ENCODE results near the gene CYB561A3. TPM values are rescaled to one million over a fixed set of nuclear protein-coding genes. Genes with fewer than 3 reads are reported as not detected.
A peak's percentile ranks its signal among the peaks of the same experiment; 100 is the strongest.

Gene CYB561A3
- total and polyA plus RNA-seq, 2 of the 13 experiments (the other 11 are each of a cell fraction or from before 2014, with no cell fraction given) = 11.4 to 14.9 TPM

DNA sequence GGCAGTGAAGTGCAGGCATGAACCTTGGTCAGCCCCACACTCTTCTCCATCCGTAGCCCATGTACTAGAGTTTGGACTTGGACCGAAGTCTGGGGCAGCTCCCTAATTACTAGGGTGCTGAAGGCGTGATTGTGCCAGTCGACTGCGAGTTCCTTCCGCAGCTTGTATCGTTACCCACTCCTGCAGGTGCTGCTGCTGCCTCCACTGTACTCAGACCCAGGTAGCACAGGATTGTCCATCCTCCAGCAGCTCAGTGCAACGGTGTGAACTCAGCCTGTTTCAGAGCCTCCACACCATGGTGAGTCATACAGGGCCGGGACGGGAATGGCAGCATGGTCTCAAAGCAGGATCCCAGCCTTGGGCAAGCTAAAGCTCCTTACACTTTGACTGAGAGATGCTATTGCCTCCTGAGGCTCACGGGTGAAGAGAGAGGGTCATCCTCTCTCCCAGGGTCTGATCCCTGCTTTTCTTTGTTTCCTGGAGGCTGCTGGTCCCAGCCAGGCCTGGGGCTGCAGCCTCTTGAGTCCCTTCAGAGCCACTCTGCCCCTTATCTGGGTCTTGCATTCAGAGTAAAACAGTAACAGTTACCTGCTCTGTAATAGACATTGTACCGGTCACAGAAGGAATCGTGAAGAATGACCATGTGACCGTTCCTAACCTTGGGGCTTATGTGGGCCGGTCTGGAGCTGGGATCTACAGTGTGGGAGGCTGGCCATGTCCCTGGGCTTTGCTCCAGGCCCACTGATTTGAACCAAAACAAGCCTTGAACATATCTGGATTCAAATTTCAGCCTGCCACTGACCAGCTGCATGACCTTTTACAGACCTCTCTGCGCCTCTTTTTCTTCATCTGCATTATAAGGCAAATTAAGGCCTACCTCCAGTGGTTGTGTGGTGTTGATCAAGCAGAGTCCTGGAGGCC lies 27.0 kb downstream of the CYB561A3 start (continued):
- TF ChIP-seq GFI1 (CRISPR knock-in tag; IDR thresholded peaks at IDR 0.05; ENCODE audit: borderline replicate concordance) (peak; percentile 53; the same call in 1 of the 2 replicates), ZNF180 (CRISPR knock-in tag; IDR thresholded peaks at IDR 0.05; ENCODE audit: borderline replicate concordance, low read depth) (no peak), ZNF775 (CRISPR knock-in tag; IDR thresholded peaks at IDR 0.05; ENCODE audit: borderline replicate concordance) (no peak), ZFY (CRISPR knock-in tag; IDR thresholded peaks at IDR 0.05) (peak; percentile 69), ZBTB43 (CRISPR knock-in tag; conservative IDR thresholded peaks at IDR 0.05) (no peak), ZNF30 (CRISPR knock-in tag; IDR thresholded peaks at IDR 0.05) (no peak; the same call in 1 of the 2 replicates), RBM39 (IDR thresholded peaks at IDR 0.05; ENCODE audit: low read depth, low read length, poor library complexity, severe bottlenecking) (no peak), FLYWCH1 (CRISPR knock-in tag; IDR thresholded peaks at IDR 0.05) (no peak), PITX1 (CRISPR knock-in tag; IDR thresholded peaks at IDR 0.05) (peak; percentile 40; the same call in 1 of the 2 replicates), IRF1 (CRISPR knock-in tag; IDR thresholded peaks at IDR 0.05; ENCODE audit: low read depth) (no peak), ZNF773 (CRISPR knock-in tag; IDR thresholded peaks at IDR 0.05; ENCODE audit: borderline replicate concordance) (no peak), ZSCAN21 (CRISPR knock-in tag; IDR thresholded peaks at IDR 0.05; ENCODE audit: borderline replicate concordance) (peak; percentile 77), MAFG (CRISPR knock-in tag; IDR thresholded peaks at IDR 0.05) (no peak), SALL1 (CRISPR knock-in tag; IDR thresholded peaks at IDR 0.05) (peak; percentile 77), CC2D1A (CRISPR knock-in tag; IDR thresholded peaks at IDR 0.05) (no peak)
- TF ChIP-seq, protein P1, sequence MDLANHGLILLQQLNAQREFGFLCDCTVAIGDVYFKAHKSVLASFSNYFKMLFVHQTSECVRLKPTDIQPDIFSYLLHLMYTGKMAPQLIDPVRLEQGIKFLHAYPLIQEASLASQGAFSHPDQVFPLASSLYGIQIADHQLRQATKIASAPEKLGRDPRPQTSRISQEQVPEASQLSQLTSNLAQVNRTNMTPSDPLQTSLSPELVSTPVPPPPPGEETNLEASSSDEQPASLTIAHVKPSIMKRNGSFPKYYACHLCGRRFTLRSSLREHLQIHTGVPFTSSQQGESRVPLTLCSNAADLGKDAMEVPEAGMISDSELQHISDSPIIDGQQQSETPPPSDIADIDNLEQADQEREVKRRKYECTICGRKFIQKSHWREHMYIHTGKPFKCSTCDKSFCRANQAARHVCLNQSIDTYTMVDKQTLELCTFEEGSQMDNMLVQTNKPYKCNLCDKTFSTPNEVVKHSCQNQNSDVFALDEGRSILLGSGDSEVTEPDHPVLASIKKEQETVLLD (CRISPR knock-in tag; IDR thresholded peaks at IDR 0.05; ENCODE audit: low read depth) = 0 out of 2 replicates have a peak, but pooled peaks have one; percentile 31
- TF ChIP-seq, protein P2, sequence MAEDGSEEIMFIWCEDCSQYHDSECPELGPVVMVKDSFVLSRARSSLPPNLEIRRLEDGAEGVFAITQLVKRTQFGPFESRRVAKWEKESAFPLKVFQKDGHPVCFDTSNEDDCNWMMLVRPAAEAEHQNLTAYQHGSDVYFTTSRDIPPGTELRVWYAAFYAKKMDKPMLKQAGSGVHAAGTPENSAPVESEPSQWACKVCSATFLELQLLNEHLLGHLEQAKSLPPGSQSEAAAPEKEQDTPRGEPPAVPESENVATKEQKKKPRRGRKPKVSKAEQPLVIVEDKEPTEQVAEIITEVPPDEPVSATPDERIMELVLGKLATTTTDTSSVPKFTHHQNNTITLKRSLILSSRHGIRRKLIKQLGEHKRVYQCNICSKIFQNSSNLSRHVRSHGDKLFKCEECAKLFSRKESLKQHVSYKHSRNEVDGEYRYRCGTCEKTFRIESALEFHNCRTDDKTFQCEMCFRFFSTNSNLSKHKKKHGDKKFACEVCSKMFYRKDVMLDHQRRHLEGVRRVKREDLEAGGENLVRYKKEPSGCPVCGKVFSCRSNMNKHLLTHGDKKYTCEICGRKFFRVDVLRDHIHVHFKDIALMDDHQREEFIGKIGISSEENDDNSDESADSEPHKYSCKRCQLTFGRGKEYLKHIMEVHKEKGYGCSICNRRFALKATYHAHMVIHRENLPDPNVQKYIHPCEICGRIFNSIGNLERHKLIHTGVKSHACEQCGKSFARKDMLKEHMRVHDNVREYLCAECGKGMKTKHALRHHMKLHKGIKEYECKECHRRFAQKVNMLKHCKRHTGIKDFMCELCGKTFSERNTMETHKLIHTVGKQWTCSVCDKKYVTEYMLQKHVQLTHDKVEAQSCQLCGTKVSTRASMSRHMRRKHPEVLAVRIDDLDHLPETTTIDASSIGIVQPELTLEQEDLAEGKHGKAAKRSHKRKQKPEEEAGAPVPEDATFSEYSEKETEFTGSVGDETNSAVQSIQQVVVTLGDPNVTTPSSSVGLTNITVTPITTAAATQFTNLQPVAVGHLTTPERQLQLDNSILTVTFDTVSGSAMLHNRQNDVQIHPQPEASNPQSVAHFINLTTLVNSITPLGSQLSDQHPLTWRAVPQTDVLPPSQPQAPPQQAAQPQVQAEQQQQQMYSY (CRISPR knock-in tag; IDR thresholded peaks at IDR 0.05) = no peak
- TF ChIP-seq, protein P3, sequence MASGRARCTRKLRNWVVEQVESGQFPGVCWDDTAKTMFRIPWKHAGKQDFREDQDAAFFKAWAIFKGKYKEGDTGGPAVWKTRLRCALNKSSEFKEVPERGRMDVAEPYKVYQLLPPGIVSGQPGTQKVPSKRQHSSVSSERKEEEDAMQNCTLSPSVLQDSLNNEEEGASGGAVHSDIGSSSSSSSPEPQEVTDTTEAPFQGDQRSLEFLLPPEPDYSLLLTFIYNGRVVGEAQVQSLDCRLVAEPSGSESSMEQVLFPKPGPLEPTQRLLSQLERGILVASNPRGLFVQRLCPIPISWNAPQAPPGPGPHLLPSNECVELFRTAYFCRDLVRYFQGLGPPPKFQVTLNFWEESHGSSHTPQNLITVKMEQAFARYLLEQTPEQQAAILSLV (CRISPR knock-in tag; IDR thresholded peaks at IDR 0.05; ENCODE audit: borderline replicate concordance) = peak; percentile 93

All from HepG2 (cell line).